ENCODE measurements around the gene RBM17. TPM values are rescaled to one million over a fixed set of nuclear protein-coding genes. Genes with fewer than 3 reads are reported as not detected.

Gene RBM17
- total and polyA plus RNA-seq, 2 of the 4 experiments (the other 2 are of a cell fraction): 24.6 to 56.7 TPM

GRCh38 chr10:6067457-6067856 lies 21.4 kb upstream of the RBM17 start:
- no peaks in the 10 kb centered on the region for H3K79me1 ChIP-seq (ENCODE audit: low read depth in 1 of 2, low read length in 2 of 2)
- H3K18ac ChIP-seq (ENCODE audit: low read depth, low read length): no peak overlapping the region
- 94% methylated on average over 2 of the region's 4 CpGs; no CpG with 5 or more reads in 1 of the 2 experiments for WGBS, 2 experiments (ENCODE audit: extremely low coverage in 2 of 2, insufficient read length in 1 of 2)
- no peak overlapping the region for H3K56ac ChIP-seq (ENCODE audit: extremely low read depth, insufficient read depth, low read length)
- no peak overlapping the region for H2BK5ac ChIP-seq (ENCODE audit: low read depth, low read length, poor library complexity, severe bottlenecking)
- no peaks in the 10 kb centered on the region for H4K20me1 ChIP-seq (ENCODE audit: insufficient read depth, low read length)
- H3K4me1 ChIP-seq (ENCODE audit: control insufficient read depth, insufficient read depth, low read length): no peaks in the 10 kb centered on the region
- no peak overlapping the region for H2BK120ac ChIP-seq (ENCODE audit: low read depth, low read length)
- no peaks in the 10 kb centered on the region for H3K36me3 ChIP-seq (ENCODE audit: control insufficient read depth, insufficient read depth, low read length)
- no TSS peak for BruUV-seq (replicated peaks)
- no peak overlapping the region for H4K8ac ChIP-seq (ENCODE audit: low read depth in 2 of 2, low read length in 2 of 2)
- H3K27ac ChIP-seq (ENCODE audit: insufficient read depth, low read length): no peak overlapping the region
- no peak overlapping the region for H3K23ac ChIP-seq (ENCODE audit: low read depth, low read length)
- H4K5ac ChIP-seq (ENCODE audit: low read depth, low read length): no peak overlapping the region
- no peak overlapping the region for H2AK5ac ChIP-seq (ENCODE audit: low read depth, low read length)
- TF ChIP-seq POLR2A (IDR thresholded peaks at IDR 0.05; ENCODE audit: low read depth, low read length): no peak
- TF ChIP-seq RCOR1 (IDR thresholded peaks at IDR 0.05; ENCODE audit: insufficient replicate concordance, low read length): no peak
- no peak for TF ChIP-seq FOS (IDR thresholded peaks at IDR 0.05; ENCODE audit: low read depth, low read length)
- no peak for TF ChIP-seq CEBPB (IDR thresholded peaks at IDR 0.05; ENCODE audit: low read depth, low read length)
- TF ChIP-seq, protein P1, sequence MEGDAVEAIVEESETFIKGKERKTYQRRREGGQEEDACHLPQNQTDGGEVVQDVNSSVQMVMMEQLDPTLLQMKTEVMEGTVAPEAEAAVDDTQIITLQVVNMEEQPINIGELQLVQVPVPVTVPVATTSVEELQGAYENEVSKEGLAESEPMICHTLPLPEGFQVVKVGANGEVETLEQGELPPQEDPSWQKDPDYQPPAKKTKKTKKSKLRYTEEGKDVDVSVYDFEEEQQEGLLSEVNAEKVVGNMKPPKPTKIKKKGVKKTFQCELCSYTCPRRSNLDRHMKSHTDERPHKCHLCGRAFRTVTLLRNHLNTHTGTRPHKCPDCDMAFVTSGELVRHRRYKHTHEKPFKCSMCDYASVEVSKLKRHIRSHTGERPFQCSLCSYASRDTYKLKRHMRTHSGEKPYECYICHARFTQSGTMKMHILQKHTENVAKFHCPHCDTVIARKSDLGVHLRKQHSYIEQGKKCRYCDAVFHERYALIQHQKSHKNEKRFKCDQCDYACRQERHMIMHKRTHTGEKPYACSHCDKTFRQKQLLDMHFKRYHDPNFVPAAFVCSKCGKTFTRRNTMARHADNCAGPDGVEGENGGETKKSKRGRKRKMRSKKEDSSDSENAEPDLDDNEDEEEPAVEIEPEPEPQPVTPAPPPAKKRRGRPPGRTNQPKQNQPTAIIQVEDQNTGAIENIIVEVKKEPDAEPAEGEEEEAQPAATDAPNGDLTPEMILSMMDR (conservative IDR thresholded peaks at IDR 0.05; ENCODE audit: low read depth, low read length): no peak
- TF ChIP-seq MAFK (IDR thresholded peaks at IDR 0.05; ENCODE audit: low read depth, low read length): no peak
- no peak for TF ChIP-seq RAD21 (IDR thresholded peaks at IDR 0.05; ENCODE audit: low read length)
- TF ChIP-seq ELK1 (IDR thresholded peaks at IDR 0.05; ENCODE audit: borderline replicate concordance, low read depth, low read length): no peak
- no peak for TF ChIP-seq CHD1 (IDR thresholded peaks at IDR 0.05; ENCODE audit: low read depth, low read length)
- TF ChIP-seq, protein P2, sequence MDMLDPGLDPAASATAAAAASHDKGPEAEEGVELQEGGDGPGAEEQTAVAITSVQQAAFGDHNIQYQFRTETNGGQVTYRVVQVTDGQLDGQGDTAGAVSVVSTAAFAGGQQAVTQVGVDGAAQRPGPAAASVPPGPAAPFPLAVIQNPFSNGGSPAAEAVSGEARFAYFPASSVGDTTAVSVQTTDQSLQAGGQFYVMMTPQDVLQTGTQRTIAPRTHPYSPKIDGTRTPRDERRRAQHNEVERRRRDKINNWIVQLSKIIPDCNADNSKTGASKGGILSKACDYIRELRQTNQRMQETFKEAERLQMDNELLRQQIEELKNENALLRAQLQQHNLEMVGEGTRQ (IDR thresholded peaks at IDR 0.05; ENCODE audit: low read depth, low read length): no peak
- TF ChIP-seq BHLHE40 (IDR thresholded peaks at IDR 0.05; ENCODE audit: low read depth, low read length): no peak
- TF ChIP-seq RFX5 (IDR thresholded peaks at IDR 0.05; ENCODE audit: low read depth, low read length): no peak
- TF ChIP-seq MAZ (IDR thresholded peaks at IDR 0.05; ENCODE audit: borderline replicate concordance, low read depth, low read length): no peak
- TF ChIP-seq MXI1 (IDR thresholded peaks at IDR 0.05; ENCODE audit: borderline replicate concordance, low read depth, low read length): no peak
- TF ChIP-seq SMC3 (IDR thresholded peaks at IDR 0.05; ENCODE audit: low read depth, low read length): no peak
- in situ Hi-C loops (cut with MboI; ENCODE audit: low sequenced_read_pairs): no loop called here
- no peak overlapping the region for H2BK20ac ChIP-seq (ENCODE audit: low read depth, low read length)
- no peak overlapping the region for H4K91ac ChIP-seq (ENCODE audit: insufficient read depth, low read depth, low read length)
- no peak for DNase-seq
- H3K4me3 ChIP-seq (ENCODE audit: insufficient read depth, low read depth, low read length): no peak overlapping the region
- no peak overlapping the region for H2AK9ac ChIP-seq (replicated peaks; ENCODE audit: low read depth, low read length, poor library complexity)
- intact Hi-C loops (cut with micrococcal nuclease): no loop called here
- no peak overlapping the region for H3K4me2 ChIP-seq (ENCODE audit: low read depth, low read length)
- no peaks in the 10 kb centered on the region for H3K9me1 ChIP-seq (ENCODE audit: insufficient read depth, low read length)
- no peak overlapping the region for H2BK15ac ChIP-seq (ENCODE audit: low read depth, low read length)
- dilution Hi-C loops (cut with HindIII; ENCODE audit: low sequenced_read_pairs, unreplicated experiment): no loop called here
- POLR2A ChIA-PET (ENCODE audit: unreplicated experiment): no interaction called here
- H2AFZ ChIP-seq (replicated peaks; ENCODE audit: low read length, poor library complexity): no peak overlapping the region
- CTCF ChIA-PET: no interaction called here
- no peak overlapping the region for H3K14ac ChIP-seq (replicated peaks; ENCODE audit: low read depth, low read length)
- no peak for ATAC-seq (ENCODE audit: low read depth)
- no peak overlapping the region for H3K9ac ChIP-seq (ENCODE audit: low read depth, low read length)
- H3K27me3 ChIP-seq (ENCODE audit: control insufficient read depth, insufficient read depth, low read length): peaks cover 25% of the 10 kb centered on the region
- peaks cover 2% of the 10 kb centered on the region; the same call in 1 of the 2 replicates for H3K9me3 ChIP-seq (ENCODE audit: control insufficient read depth, insufficient read depth, low read length)
- no peak overlapping the region for H3K4ac ChIP-seq (ENCODE audit: low read depth, low read length)

All from IMR-90 (cell line).